GM19025 (cell line): Measurements from ENCODE around the gene CD79B.
A peak's percentile ranks its signal among the peaks of the same experiment; 100 is the strongest.

Experiments used
- ATAC-seq: cut with Tn5 transposase; IDR thresholded peaks from one replicate; pipeline ENCODE4 v1.9.1; 2021; ENCODE audit warnings: mild to moderate bottlenecking, low read depth, moderate library complexity; ENCODE audit not compliant: unreplicated experiment

The CD79B gene

DNA sequence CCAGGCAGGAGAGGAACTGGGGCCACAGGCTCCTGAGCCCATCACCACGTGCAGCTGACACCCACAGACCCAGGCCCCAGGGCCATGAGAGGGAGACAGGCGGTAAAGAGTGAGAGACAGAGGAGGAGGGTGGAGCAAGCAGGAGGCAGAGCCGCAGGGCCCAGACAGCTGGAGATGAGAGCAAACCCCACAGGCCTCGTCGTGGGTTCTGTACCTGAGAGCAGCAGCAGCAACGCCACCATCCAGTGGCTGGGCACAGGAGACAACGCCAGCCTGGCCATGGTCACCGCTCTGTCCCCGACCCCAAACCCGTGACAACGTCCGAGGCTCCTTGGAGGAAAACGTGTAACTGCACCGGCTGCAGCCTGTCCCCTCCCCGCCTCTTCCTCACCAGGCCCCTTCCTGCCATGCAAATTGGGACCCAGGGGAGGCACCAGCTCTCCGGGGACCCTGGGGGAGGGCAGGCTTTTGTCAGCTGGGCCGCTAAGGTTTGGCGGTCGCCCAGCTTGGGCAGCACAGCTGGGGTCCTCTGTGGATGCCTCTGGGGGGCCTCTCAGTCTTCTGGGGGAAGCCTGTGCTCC is at the start of gene CD79B:
CD79B (minus strand) TSS at position 351 of the 581 bp plus-strand sequence; CDS start at position 281, 70 bp downstream.
- peak; percentile 84 for ATAC-seq

DNA sequence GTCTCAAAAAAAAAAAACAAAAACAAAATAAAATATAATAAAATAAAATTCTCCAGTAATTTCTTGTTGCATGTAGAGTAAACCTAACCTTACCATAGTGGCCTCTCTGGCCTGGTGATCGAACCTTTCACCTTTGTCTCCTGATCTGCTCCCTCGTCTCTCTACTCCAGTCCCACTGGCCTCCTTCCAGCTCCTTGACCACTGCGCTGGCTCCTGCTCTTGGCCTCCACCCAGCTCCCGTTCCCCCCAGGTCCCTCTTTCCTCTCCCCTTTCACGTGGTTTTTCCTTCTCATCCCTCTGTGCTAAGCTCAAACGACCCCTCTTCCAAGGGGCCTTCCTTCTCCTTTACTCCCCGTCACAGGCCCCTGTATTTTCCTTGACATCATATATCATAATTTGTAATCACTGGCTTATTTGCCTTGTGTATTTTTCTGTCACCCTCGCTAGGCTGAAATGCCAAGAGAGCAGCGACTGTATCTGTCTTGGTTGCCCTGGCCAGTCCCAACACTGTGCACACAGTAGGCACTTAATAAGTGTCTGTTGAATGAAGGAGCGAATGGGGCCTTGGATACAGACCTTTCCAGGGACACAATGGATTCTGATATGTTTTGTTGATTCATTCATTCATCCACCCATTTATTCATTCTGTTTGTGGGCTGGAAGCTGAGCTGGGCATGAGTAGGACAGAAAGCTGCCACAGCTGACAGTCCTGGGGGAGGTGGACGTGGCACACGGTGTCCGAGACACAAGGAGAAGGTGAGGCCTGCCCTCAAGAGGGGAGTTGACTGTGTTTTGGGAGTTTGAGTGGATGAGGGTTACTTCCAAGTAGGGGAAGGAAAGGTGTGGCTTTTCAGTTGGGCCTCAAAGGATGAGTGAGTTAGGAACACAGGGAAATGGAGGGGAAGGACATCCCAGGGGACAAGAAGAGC is 46.4 kb upstream of the CD79B start:
- no peak for ATAC-seq

DNA sequence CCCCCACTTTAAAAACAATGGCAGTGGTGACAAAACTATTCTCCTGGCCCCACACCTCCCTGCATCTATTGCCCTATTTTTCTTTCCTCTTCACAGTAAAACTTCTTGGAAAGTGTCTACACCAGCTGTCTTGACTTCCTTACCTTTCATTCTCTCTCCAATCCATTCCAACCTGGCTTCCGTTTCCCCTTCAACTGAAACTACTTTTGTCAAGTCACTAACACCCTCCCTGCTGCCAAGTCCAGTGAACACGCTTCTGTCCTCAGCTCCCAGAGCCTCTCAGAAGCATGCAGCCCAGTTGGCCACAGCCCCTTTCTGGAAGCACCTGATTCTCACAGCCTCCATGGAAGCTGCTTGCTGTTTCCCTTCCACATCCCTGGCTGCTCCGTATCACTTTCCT is 44.6 kb upstream of the CD79B start:
- ATAC-seq = no peak

DNA sequence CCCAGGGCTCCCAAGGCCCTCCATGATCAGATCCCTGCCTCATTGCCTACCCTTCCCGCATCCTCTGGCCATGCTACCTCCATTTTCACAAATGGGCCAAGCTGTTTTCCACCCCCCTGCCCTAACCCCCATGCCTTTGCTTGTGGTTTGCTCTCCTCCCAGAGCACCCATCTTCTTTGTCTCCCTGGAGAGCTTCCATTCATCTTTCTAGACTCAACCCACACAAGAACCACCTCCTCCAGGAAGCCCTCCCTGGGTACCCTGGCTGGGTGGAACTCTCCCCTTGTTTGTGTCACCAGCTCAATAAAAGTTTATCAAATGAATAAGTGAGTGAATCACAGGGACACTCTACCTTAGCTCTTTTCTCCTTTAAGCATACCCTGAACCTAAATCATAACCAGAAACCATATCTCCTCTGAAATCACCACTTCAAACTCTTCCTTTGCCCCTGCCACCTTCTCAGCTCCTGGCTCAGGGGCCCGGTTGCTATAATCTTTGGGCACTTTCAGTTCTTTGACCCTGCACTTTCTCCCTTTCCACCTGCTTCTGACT is 43.5 kb upstream of the CD79B start:
- no peak for ATAC-seq

DNA sequence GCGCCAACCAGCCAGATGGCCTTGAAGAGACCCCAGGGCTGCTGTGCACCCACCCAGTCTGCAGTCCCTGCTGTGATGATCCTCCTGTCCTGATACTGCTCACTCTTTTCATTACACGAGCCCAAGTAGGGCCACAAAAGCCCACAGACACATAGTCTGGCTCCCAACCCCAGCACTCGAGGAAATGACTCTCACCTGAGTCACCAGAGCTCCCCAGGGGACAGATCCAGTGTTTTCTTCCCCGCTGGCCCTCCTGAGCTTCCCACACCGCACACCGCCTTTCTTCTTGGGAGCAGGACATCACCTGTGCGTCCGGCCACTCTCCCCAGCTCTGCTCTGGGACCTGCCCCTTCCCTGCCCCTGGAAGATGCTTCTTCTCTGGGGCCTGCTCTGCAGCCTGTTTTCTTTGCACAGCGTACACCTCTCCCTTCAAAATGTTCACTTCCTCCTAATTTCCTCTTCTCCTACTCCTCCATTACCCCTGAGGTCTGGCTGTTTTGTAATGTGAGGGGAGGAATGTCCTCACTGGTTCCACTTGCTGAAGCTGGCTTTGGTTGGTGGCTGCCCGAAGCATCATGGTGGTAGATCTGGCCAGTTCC is 42.6 kb upstream of the CD79B start:
- ATAC-seq = no peak

DNA sequence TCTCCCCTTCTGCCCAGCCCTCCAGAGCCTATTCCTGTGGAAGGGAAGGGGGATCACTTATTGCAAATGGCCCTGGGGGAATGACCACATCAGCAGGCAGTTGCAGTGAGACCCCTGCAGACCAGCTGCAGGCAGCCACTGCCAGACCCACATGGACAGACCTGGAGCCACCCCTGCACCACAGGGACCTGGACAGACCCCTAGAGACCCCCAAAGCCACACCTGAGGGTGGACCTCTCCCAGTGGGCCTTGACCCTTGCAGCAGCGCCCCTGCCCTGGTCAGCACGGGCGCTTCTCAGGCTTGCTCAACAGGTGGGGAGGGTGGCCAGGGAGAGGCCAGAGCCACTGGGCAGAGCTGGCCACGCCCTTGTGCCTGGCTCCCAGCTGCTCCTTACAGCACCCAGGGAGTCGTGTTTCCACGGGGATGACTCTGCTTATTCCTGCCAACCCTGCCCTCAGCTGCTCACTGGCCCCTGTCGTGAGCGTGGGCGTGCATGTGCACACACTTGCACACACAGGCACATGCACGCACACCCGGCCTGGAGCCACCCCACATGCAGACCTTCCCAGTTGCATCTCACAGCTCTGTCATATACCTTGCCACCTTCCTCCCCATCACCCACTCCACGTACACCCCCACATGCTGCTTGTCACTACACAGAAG is 41.9 kb upstream of the CD79B start:
- no peak for ATAC-seq

- no peak for ATAC-seq
Observed at GRCh38 chr17:63973247-63973646, 41.1 kb upstream of the CD79B start.

DNA sequence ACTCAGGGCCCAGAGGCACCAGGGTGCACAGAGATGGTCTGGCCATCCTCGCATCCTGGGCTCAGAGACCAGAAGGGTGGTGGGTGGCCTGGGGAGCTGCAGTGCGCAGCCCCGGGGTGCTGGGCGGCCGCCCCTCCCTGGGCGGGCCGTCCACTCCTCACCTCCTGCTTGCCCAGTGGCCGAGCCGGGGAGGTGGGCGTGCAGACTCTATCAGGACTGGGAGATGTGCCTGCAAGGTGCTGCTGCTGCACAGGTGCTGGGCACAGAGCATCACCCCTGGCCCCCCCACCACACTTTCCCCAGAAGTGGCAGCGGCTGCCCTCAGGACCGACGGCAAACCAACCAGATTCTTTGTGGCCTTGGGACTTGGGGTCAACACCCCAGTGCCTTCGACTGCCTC is 40.7 kb upstream of the CD79B start, which contains the start of gene SCN4A:
SCN4A (minus strand) TSS at position 123 of the 400 bp plus-strand sequence; CDS start at position 46, 77 bp downstream.
- ATAC-seq = no peak

DNA sequence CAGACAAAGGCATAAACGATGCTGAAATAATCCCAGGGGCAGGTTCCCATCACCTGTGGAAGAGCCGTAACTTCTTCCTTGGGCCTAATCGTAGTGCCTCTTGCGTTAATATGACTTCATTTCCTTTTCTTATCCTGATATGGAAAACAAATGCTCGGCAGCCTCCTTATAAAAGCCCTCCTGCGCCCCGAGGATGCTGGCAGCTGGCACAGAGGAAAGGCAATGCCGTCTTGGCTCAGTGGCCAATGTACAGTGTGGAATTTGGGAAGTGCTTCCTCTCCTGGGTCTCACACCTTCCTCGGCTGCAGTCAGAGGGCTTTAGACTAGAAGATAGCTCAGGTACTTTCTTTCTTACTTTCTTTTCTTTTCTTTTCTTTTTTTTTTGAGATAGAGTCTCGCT is 37.1 kb upstream of the CD79B start:
- no peak for ATAC-seq

DNA sequence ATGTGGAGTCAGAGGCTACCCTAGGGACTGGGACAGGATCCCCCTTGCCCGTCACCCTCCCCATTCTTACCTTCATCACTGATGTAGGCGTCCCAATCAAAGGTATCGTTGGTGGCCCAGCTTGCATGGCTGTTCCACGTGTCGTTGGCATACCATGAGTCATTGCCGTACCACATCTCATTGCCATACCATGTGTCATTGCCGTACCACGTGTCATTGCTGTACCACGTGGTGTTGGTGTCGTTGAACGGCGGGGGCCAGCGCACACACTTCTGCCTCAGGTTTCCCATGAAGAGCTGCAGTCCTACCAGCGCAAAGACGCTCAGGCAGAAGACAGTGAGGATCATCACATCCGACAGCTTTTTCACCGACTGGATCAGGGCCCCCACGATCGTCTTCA is 35.8 kb upstream of the CD79B start:
- no peak for ATAC-seq

DNA sequence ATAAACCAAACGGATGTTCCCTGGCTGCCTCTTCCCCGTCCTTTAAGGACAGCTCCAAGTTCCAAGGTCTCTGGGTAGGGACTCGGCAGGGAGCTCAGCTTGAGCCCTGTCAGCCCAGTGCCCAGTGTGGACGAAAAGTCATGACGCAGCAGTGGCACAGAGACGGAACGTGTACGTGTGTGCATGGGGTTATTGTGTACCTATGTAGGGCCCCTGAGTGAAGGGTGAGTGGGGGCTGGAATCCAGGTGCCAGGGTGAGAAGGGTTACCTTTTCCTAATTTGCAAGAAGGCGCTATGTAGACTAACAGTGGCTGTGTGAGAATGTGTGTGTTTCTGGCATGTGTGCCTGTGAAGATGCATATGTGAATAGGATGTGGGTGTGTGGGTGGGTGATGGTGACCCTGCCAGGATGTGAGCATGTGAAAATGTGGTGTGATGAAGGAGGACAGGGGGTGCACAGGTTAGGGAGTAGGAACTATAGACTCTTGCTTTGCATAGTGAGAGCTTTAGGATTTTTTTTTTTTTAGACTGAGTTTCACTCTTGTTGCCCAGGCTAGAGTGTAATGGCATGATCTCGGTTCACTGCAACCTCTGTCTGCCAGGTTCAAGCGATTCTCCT is 34.6 kb upstream of the CD79B start:
- no peak for ATAC-seq

GRCh38 chr17:63963123-63963522 is 31.0 kb upstream of the CD79B start:
- ATAC-seq = no peak

DNA sequence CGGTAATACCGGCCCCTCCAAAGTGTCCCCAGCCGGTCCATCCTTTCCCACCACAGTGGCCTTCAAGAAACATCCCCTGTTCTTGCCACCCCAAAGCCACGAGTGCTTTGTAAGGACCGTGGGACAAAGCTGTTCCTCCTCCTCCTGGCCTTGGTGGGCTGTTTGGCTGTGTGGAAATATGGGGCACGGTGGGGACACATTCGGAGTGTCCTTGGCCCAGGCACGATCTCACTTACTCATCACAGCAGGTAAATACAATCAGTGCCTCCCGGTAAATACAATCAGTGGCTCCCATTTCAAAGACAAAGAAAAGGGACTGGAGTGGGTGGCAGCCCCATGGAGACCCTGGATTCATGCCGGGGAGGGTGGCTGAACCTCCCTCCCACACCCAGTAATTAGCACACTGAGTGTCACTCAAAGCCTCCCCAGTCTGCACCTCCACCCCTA is 30.2 kb upstream of the CD79B start:
- no peak for ATAC-seq

GRCh38 chr17:63961355-63962212 is 29.5 kb upstream of the CD79B start:
- no peak for ATAC-seq

DNA sequence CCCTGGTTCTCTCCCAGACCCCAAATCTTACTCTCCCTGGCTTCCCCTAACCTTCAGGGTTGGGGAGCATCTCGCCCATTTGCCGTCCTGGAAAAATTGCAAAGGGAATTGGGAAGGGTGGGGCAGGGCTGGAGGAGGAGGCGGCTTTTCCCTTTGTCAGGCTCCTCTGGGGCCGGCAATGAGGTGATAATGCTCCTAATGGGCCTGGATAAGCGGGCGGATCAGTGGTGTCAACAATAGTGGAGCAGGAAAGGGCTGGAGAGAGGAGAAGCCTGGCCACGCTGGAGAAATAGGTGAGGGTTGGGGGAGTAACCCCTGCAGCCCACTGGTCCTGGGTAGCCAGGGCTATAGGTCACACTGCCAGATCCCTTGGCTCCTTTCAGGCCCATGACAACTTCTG is 28.3 kb upstream of the CD79B start:
- ATAC-seq = no peak

DNA sequence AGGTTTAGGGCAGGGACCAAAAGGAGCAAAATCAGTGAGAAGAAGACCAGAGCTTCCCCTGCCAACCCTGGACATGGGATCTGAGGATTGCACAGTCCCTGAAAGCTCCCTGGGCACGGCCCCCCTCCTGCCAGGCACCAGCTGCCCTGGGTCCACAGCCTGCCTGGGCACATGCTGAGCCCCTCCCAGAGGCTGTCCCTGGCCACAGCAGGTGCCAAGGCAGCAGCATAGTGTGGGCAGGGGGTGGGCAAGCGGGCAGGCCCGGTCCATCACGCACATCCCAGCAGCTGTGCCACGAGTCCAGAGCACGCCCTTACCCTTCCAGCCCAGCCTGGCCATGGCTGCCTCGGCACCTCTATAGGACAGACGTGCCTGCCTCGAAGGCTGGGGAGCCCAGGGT is 27.9 kb upstream of the CD79B start:
- ATAC-seq = no peak

DNA sequence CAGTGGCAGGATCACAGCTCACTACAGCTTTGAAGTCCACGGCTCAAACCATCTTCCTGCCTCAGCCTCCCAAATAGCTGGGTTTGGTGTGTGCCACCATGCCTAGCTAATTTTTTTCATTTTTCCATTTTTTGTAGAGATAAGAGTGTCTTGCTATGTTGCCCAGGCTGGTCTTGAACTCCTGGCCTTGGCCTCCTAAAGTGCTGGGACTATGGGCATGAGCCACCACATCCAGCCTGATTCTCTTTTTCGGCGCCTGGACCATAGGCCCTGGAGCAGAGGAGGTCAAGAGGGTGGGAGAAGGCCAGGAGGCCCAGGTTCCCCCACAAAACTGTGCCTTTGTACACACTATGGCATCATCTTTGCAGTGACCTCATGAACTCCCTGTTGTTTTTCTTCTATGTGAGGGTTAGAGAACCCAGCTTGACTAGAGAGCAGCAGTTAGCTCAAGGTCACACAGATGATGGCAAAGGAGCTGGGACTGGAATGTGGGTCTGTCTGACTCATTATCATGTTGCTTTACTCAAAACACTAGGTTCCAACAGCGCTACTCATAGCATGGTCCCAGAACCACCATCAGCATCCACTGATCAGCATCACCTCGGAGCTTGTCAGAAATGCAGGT is 24.3 kb upstream of the CD79B start:
- ATAC-seq = no peak

GRCh38 chr17:63955791-63956190 is 23.7 kb upstream of the CD79B start:
- no peak for ATAC-seq

- no peak for ATAC-seq
Observed at GRCh38 chr17:63955232-63955631, 23.1 kb upstream of the CD79B start.
